ENCODE results near the gene LUM. TPM values are rescaled to one million over a fixed set of nuclear protein-coding genes. Genes with fewer than 3 reads are reported as not detected.

The LUM gene
- total RNA-seq, 4 donors from 2014 or later = 5.1 to 51.5 (median 30.7) TPM

DNA sequence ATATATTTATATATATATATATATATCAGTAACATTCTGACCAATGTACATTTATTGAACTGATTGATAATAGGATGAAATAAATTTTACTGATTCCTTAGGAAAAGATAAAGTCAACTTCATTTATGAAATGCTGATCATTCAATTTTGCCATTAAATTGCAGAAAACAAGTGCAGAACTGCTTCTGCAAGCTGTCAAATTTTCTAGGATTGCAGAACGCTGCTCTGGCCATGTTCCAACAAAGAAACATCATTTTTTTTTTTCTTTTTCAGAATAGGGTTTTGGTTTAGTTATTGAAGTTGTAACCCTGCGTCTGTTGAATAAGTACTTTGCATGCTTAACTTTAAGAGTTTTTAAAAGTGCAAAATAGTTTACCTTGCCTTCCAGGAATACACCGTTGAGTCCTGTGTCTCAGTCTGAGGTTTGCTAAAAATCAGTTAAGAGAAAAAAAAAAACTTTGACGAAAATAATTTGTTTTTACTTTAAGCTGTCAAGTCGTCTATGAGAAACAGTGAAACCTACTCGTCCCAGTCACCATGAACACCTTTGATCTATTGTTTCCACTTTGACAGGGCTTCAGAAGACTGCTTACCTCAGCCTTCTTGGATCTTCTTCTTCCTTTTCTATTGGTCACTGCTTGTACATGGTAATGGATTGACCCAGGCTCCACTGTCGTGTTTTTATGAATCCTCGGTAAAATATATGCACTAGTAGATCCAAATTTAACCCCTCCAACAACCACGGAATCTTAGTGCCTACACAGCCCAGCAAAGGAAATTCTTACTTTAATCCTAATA is 53.7 kb downstream of the LUM start, which contains the start of gene KERA:
Gene KERA (minus strand): TSS at position 657 of the 798 bp plus-strand sequence. CDS start 1,743 bp downstream, outside the sequence.
- 30 to 32% methylated on average over 9 of the region's 9 CpGs for WGBS, 2 donors
- Histone ChIP-seq H3K36me3 (no peaks in the 10 kb centered on the region), H3K4me1 (no peaks in the 10 kb centered on the region), H3K27ac (no peak within 1 kb of the TSS), H3K27me3 (no peaks in the 10 kb centered on the region), H3K4me3 (no peak within 1 kb of the TSS), H3K9me3 (no peaks in the 10 kb centered on the region)
- no peak for DNase-seq
- intact Hi-C loops (cut with DNase I) = no loop called here
- TF ChIP-seq CTCF (IDR thresholded peaks at IDR 0.05) (no peak), POLR2A (IDR thresholded peaks at IDR 0.05) (no peak)

GRCh38 chr12:91056488-91056887 is 54.8 kb downstream of the LUM start:
- TF ChIP-seq POLR2A (IDR thresholded peaks at IDR 0.05) (no peak), CTCF (IDR thresholded peaks at IDR 0.05) (no peak)
- intact Hi-C loops (cut with DNase I) = no loop called here
- no peaks in the 10 kb centered on the region for H3K9me3 ChIP-seq
- no peaks in the 10 kb centered on the region for H3K4me1 ChIP-seq
- no peaks in the 10 kb centered on the region for H3K27me3 ChIP-seq
- 78 to 94% methylated on average over 2 of the region's 2 CpGs for WGBS, 2 donors
- H3K4me3 ChIP-seq = no peak overlapping the region
- no peak for DNase-seq
- no peak overlapping the region for H3K27ac ChIP-seq
- H3K36me3 ChIP-seq = no peaks in the 10 kb centered on the region

DNA sequence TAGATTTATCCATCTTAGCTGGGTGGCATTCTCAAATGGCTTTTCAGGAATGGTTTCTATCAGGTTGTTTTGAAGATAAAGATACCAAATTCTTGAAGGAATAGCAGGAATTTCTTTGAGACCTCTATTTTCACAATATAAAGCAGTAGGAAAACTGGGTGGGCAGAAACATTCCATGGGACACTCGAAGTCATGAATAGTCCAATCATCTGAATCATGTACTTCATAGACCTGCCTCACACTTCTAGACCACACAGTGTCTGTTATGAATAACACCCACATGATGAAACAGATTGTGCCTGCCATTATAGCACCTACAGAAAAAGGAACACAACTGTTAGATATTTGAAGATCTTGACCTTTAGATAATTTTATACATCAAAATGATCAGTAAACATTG is 55.3 kb downstream of the LUM start:
- Histone ChIP-seq H3K4me3 (no peak overlapping the region), H3K4me1 (no peaks in the 10 kb centered on the region), H3K9me3 (no peaks in the 10 kb centered on the region), H3K27me3 (no peaks in the 10 kb centered on the region), H3K36me3 (no peaks in the 10 kb centered on the region), H3K27ac (no peak overlapping the region)
- DNase-seq = no peak
- WGBS, 2 donors = 50 to 65% methylated on average over 1 of the region's 1 CpG
- intact Hi-C loops (cut with DNase I) = no loop called here
- TF ChIP-seq CTCF (IDR thresholded peaks at IDR 0.05) (no peak), POLR2A (IDR thresholded peaks at IDR 0.05) (no peak)

DNA sequence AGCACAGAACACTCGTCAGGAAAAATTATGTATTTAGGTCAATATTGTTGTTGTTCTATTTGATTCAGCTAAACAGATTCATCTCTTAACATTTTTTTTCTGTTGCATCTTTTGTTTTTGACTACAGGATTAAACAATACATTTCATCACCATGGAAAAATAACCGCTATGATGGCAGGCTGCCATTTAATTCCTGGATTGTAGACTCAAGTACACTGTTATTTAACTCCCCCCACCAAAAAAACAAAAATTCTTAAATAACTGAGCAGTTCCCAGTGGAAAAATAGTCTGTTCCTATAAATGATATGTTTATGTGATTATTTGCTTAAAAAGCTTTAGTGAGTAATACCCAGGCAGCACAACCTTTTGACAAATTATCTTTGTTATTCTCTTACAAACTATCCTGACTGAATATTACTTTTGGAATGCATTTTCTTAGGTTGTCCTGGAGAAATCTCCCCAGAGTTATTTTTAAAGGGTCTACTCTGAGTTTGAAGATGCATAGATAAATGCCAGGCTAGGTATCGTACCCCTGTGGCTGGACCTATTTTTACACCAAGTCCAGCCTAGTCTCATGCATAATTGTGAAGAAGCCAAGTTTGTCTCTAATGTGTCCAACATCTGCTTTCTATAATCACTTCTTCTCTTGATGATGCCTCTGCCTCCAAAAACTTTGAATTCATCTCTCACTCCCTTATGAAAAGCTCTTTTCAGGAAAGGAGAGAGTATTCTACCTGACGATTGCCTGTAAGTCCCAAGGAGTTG is 57.2 kb downstream of the LUM start:
- intact Hi-C loops (cut with DNase I) = no loop called here
- no peak for TF ChIP-seq CTCF (IDR thresholded peaks at IDR 0.05)
- no peak for TF ChIP-seq POLR2A (IDR thresholded peaks at IDR 0.05)
- no peaks in the 10 kb centered on the region for H3K27me3 ChIP-seq
- no peaks in the 10 kb centered on the region for H3K9me3 ChIP-seq
- 39 to 50% methylated on average over 4 of the region's 4 CpGs for WGBS, 2 donors
- H3K27ac ChIP-seq = no peak overlapping the region
- no peak for DNase-seq
- no peaks in the 10 kb centered on the region for H3K4me1 ChIP-seq
- H3K36me3 ChIP-seq = no peaks in the 10 kb centered on the region
- H3K4me3 ChIP-seq = no peak overlapping the region

Other genes with a start within 250 kb of the LUM start
- gene CCER1, start 156.3 kb downstream of the LUM start, total RNA-seq = not detected
- gene EPYC, start 106.5 kb downstream of the LUM start, total RNA-seq = not detected
- not detected for gene KERA, start 53.5 kb downstream of the LUM start, total RNA-seq
- 1,000 to 10,000 TPM in 1 of 4 donors, 100 to 1,000 TPM in 1, 10 to 100 TPM in 2; 50.1 to 1,296 (median 333) TPM for gene DCN, start 71.3 kb upstream of the LUM start, total RNA-seq